GM06990 (cell line): ENCODE results near the gene ELF1.
"Not testable (repeated sequence)": the region's sequence is repeated elsewhere in the genome, so short reads cannot be mapped to it uniquely, and the experiment has no call there.

ENCODE experiments used
- DNase-seq: peaks from one replicate; pipeline ENCODE4 v3.0.0-alpha.2; 2011; ENCODE audit not compliant: insufficient read length; ENCODE audit errors: extremely low read depth
- H3K27me3 ChIP-seq: replicated peaks from 2 replicates; pipeline ENCODE4 v1.6.0; 2011; ENCODE audit warnings: low read length; ENCODE audit not compliant: control insufficient read depth, insufficient read depth
- H3K36me3 ChIP-seq: 2 replicates; pipeline ENCODE4 v1.5.1; 2011; ENCODE audit warnings: low read length; ENCODE audit not compliant: control insufficient read depth, insufficient read depth
- H3K4me3 ChIP-seq: replicated peaks from 2 replicates; pipeline ENCODE4 v1.5.1; 2011; ENCODE audit warnings: low read depth, mild to moderate bottlenecking, control low read depth, low read length
- CTCF ChIP-seq: IDR thresholded peaks from 2 replicates; pipeline ENCODE4 v1.5.1; 2011; ENCODE audit warnings: low read length, control low read depth, mild to moderate bottlenecking, inconsistent platforms; ENCODE audit not compliant: insufficient read depth, poor library complexity, severe bottlenecking

Gene ELF1

GRCh38 chr13:41049480-41050440 is 30.6 kb upstream of the ELF1 start:
- DNase-seq = no peak
- Histone ChIP-seq H3K36me3 (no peaks in the 10 kb centered on the region), H3K4me3 (no peak overlapping the region), H3K27me3 (no peaks in the 10 kb centered on the region)
- TF ChIP-seq CTCF = no peak

- DNase-seq = no peak
- Histone ChIP-seq H3K27me3 (no peaks in the 10 kb centered on the region), H3K4me3 (no peak overlapping the region), H3K36me3 (no peaks in the 10 kb centered on the region)
- TF ChIP-seq CTCF = no peak
Measured at GRCh38 chr13:41048640-41049039, 29.5 kb upstream of the ELF1 start.

GRCh38 chr13:41042419-41042818 is 23.3 kb upstream of the ELF1 start:
- H3K27me3 ChIP-seq, H3K4me3 ChIP-seq, H3K36me3 ChIP-seq, DNase-seq: not testable (repeated sequence)

- H3K36me3 ChIP-seq = no peaks in the 10 kb centered on the region
- no peaks in the 10 kb centered on the region for H3K27me3 ChIP-seq
- no peak for TF ChIP-seq CTCF
- DNase-seq = no peak
- no peak overlapping the region for H3K4me3 ChIP-seq
Measured at GRCh38 chr13:41040584-41041334, 21.6 kb upstream of the ELF1 start.

- TF ChIP-seq CTCF = no peak
- DNase-seq = no peak
- Histone ChIP-seq H3K27me3 (no peaks in the 10 kb centered on the region), H3K36me3 (no peaks in the 10 kb centered on the region), H3K4me3 (no peak overlapping the region)
Measured at GRCh38 chr13:41039746-41040145, 20.6 kb upstream of the ELF1 start.

GRCh38 chr13:41036557-41036956 is 17.4 kb upstream of the ELF1 start:
- H3K36me3 ChIP-seq, H3K4me3 ChIP-seq, H3K27me3 ChIP-seq, DNase-seq: not testable (repeated sequence)
